Measurements from ENCODE around the gene USP31. TPM values are rescaled to one million over a fixed set of nuclear protein-coding genes. Genes with fewer than 3 reads are reported as not detected.

Gene USP31
- total RNA-seq, 1 experiment from 2014 or later = 17.4 TPM

DNA sequence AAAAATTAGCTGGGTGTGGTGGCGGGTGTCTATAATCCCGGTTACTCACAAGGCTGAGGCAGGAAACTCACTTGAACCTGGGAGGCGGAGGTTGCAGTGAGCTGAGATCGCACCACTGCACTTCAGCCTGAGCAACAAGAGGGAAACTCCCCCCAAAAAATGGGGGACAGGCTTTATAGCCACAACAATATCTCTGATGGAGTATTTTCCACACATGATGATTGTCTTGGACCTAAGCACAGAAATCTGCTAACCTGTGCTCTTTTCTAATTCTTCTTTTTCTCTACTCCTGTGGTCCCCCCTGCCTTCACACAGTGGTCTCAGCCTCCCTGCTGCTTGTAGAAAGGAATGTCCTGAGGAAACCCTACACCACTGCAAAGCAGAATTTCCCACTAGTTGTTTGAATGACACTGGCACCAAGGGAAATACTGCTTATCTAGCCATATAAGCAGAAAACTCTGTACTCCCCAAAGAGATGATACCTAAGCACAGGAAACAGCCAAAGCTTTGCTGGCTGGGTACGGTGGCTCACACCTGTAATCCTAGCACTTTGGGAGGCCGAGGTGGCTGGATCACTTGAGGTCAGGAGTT lies 117.6 kb downstream of the USP31 start:
- Mint-ChIP-seq H3K27ac (no peak overlapping the region), H3K27me3 (ENCODE audit: low read depth) (no peaks in the 10 kb centered on the region; the same call in 1 of the 2 replicates), H3K4me1 (peaks cover 12% of the 10 kb centered on the region; the same call in 1 of the 2 replicates), H3K4me3 (no peak overlapping the region), H3K36me3 (peaks cover 8% of the 10 kb centered on the region), H3K9me3 (peaks cover 19% of the 10 kb centered on the region)
- DNase-seq (ENCODE audit: low spot score) = no peak
- TF ChIP-seq JUN (CRISPR knock-in tag; IDR thresholded peaks at IDR 0.05) (no peak), ATF3 (CRISPR knock-in tag; conservative IDR thresholded peaks at IDR 0.05) (no peak), ZNF671 (CRISPR knock-in tag; IDR thresholded peaks at IDR 0.05) (no peak), ZNF121 (CRISPR knock-in tag; IDR thresholded peaks at IDR 0.05) (no peak), ZNF416 (CRISPR knock-in tag; IDR thresholded peaks at IDR 0.05) (no peak), GABPB1 (CRISPR knock-in tag; IDR thresholded peaks at IDR 0.05) (no peak), ATF1 (CRISPR knock-in tag; IDR thresholded peaks at IDR 0.05) (no peak), SOX15 (CRISPR knock-in tag; IDR thresholded peaks at IDR 0.05) (no peak)
- TF ChIP-seq, protein P1, sequence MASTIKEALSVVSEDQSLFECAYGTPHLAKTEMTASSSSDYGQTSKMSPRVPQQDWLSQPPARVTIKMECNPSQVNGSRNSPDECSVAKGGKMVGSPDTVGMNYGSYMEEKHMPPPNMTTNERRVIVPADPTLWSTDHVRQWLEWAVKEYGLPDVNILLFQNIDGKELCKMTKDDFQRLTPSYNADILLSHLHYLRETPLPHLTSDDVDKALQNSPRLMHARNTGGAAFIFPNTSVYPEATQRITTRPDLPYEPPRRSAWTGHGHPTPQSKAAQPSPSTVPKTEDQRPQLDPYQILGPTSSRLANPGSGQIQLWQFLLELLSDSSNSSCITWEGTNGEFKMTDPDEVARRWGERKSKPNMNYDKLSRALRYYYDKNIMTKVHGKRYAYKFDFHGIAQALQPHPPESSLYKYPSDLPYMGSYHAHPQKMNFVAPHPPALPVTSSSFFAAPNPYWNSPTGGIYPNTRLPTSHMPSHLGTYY (CRISPR knock-in tag; IDR thresholded peaks at IDR 0.05) = no peak
- CTCF ChIA-PET = interaction anchor here (1.9 kb wide), 1 partner anchor 133 kb away, joined by 6 read pairs; no protein-coding TSS in a partner anchor
- ATAC-seq = peak; percentile 86
- POLR2A ChIA-PET = interaction anchor here (0.7 kb wide), 1 partner anchor 856 kb away, joined by 3 read pairs; no protein-coding TSS in a partner anchor

DNA sequence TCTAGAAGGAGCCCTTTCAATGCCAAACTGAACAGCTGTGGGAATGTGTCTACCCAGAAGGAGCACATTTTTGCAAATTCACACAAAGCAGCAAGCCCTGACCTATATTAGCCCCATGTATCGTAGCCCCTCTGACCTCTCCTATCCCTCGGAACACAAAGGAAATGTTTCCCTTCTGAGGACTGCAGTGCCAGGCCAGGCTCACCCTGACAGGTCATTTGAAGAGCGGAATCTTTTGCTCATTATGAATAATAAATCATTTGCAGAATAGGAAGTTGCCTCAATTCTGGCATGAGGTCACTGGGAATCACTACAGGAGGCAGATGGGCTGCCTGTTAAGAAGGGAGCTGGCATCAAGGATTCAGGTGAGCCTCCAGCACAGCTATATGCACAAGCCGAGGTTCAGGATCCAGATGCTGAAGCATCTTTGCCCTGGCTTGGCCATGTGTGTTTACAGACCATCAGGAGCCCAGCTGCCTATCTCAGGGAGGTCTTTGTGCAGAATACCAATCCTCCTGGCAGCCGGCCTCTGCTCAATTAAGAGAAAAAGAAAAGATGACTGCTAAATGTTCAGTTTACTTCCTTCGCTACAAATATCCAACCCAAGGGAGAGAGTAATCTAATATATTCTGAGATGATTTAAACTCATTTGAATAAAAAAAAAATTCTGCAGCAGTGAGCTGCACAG lies 119.4 kb downstream of the USP31 start:
- ChIA-PET CTCF (interaction anchor here (1.3 to 1.9 kb wide), 2 partner anchors 53 to 131 kb away, joined by 4 to 6 read pairs; no protein-coding TSS in a partner anchor), POLR2A (no interaction called here)
- H3K27me3 Mint-ChIP-seq (ENCODE audit: low read depth) = no peaks in the 10 kb centered on the region; the same call in 1 of the 2 replicates
- DNase-seq (ENCODE audit: low spot score) = no peak
- TF ChIP-seq FOXJ3 (CRISPR knock-in tag; IDR thresholded peaks at IDR 0.05; ENCODE audit: borderline replicate concordance) (no peak), TP53 (CRISPR knock-in tag; IDR thresholded peaks at IDR 0.05) (no peak), ARID4B (CRISPR knock-in tag; IDR thresholded peaks at IDR 0.05; ENCODE audit: borderline replicate concordance) (no peak), ZNF121 (CRISPR knock-in tag; IDR thresholded peaks at IDR 0.05) (no peak), MYBL2 (CRISPR knock-in tag; IDR thresholded peaks at IDR 0.05) (no peak), CDX4 (CRISPR knock-in tag; IDR thresholded peaks at IDR 0.05; ENCODE audit: borderline replicate concordance) (no peak), ZNF396 (CRISPR knock-in tag; IDR thresholded peaks at IDR 0.05; ENCODE audit: borderline replicate concordance) (no peak)
- TF ChIP-seq, protein P2, sequence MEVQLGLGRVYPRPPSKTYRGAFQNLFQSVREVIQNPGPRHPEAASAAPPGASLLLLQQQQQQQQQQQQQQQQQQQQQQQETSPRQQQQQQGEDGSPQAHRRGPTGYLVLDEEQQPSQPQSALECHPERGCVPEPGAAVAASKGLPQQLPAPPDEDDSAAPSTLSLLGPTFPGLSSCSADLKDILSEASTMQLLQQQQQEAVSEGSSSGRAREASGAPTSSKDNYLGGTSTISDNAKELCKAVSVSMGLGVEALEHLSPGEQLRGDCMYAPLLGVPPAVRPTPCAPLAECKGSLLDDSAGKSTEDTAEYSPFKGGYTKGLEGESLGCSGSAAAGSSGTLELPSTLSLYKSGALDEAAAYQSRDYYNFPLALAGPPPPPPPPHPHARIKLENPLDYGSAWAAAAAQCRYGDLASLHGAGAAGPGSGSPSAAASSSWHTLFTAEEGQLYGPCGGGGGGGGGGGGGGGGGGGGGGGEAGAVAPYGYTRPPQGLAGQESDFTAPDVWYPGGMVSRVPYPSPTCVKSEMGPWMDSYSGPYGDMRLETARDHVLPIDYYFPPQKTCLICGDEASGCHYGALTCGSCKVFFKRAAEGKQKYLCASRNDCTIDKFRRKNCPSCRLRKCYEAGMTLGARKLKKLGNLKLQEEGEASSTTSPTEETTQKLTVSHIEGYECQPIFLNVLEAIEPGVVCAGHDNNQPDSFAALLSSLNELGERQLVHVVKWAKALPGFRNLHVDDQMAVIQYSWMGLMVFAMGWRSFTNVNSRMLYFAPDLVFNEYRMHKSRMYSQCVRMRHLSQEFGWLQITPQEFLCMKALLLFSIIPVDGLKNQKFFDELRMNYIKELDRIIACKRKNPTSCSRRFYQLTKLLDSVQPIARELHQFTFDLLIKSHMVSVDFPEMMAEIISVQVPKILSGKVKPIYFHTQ (CRISPR knock-in tag; IDR thresholded peaks at IDR 0.05) = no peak
- TF ChIP-seq, protein P3, sequence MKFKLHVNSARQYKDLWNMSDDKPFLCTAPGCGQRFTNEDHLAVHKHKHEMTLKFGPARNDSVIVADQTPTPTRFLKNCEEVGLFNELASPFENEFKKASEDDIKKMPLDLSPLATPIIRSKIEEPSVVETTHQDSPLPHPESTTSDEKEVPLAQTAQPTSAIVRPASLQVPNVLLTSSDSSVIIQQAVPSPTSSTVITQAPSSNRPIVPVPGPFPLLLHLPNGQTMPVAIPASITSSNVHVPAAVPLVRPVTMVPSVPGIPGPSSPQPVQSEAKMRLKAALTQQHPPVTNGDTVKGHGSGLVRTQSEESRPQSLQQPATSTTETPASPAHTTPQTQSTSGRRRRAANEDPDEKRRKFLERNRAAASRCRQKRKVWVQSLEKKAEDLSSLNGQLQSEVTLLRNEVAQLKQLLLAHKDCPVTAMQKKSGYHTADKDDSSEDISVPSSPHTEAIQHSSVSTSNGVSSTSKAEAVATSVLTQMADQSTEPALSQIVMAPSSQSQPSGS (CRISPR knock-in tag; IDR thresholded peaks at IDR 0.05; ENCODE audit: borderline replicate concordance, low read depth) = no peak
- TF ChIP-seq, protein P4, sequence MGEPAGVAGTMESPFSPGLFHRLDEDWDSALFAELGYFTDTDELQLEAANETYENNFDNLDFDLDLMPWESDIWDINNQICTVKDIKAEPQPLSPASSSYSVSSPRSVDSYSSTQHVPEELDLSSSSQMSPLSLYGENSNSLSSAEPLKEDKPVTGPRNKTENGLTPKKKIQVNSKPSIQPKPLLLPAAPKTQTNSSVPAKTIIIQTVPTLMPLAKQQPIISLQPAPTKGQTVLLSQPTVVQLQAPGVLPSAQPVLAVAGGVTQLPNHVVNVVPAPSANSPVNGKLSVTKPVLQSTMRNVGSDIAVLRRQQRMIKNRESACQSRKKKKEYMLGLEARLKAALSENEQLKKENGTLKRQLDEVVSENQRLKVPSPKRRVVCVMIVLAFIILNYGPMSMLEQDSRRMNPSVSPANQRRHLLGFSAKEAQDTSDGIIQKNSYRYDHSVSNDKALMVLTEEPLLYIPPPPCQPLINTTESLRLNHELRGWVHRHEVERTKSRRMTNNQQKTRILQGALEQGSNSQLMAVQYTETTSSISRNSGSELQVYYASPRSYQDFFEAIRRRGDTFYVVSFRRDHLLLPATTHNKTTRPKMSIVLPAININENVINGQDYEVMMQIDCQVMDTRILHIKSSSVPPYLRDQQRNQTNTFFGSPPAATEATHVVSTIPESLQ (CRISPR knock-in tag; IDR thresholded peaks at IDR 0.05) = no peak
- H3K4me1 Mint-ChIP-seq = peaks cover 12% of the 10 kb centered on the region; the same call in 1 of the 2 replicates
- peaks cover 8% of the 10 kb centered on the region for H3K36me3 Mint-ChIP-seq
- no peak overlapping the region for H3K4me3 Mint-ChIP-seq
- no peak for ATAC-seq
- H3K9me3 Mint-ChIP-seq = peaks cover 19% of the 10 kb centered on the region
- H3K27ac Mint-ChIP-seq = no peak overlapping the region

Measured in WTC11 (cell line).